ENCODE results near the gene PACRG.

The PACRG gene

DNA sequence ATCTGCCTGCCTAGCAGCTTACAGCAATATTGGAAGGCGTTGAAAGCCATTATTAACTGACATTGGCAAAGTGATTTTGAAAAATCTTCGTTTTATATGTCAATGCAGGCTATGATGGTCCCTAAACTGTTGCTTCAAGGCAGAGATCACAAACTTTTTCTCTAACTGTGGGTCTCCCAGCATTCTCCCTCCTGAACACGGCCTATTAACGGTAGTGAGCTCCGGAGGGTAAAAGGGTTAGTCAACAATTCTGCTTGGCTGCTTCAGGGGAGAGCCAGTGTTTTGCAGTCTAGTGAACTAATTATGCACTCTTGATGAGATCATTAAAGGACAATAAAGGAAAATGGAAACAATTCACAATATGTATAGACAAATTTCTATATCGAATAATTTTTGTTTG, 424.9 kb downstream of the PACRG start:
- no peak for DNase-seq

DNA sequence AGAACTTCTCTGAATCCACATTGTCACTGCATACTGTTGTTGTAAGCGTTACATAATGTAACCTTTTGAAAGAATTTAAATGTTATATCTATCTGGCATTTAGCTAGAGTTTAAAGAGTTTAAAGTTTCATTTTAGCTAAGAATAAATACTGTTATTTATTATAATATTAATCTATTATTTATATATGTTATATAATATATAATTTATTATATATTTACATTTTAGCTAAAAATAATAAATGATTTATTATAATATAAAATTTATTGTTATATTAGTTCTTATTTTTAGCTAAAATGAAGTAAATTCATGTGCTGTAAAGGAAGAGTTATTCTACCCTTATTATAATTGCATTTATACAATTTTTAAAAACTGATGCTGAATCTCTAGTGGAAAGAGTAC, 431.3 kb downstream of the PACRG start:
- DNase-seq: no peak

DNA sequence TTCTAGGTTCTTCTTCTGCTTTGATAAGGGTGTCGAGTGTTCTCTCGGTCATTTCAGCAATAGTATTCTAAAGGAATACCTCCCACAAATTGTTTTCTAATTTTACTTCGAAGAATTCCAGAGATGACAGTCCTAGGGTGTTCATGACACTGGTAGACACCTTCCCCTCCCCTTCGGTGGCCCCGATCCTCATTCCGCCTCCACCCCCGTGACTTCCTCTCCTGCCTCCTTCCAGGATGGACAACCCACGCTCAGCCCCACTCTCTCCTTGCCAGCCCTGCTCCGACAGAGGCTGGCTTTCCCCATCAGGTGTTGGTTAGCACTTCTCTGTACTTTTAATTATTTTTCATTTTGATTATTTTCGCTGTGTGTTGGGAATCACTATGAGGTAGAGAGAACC, 431.9 kb downstream of the PACRG start:
- DNase-seq: no peak

DNA sequence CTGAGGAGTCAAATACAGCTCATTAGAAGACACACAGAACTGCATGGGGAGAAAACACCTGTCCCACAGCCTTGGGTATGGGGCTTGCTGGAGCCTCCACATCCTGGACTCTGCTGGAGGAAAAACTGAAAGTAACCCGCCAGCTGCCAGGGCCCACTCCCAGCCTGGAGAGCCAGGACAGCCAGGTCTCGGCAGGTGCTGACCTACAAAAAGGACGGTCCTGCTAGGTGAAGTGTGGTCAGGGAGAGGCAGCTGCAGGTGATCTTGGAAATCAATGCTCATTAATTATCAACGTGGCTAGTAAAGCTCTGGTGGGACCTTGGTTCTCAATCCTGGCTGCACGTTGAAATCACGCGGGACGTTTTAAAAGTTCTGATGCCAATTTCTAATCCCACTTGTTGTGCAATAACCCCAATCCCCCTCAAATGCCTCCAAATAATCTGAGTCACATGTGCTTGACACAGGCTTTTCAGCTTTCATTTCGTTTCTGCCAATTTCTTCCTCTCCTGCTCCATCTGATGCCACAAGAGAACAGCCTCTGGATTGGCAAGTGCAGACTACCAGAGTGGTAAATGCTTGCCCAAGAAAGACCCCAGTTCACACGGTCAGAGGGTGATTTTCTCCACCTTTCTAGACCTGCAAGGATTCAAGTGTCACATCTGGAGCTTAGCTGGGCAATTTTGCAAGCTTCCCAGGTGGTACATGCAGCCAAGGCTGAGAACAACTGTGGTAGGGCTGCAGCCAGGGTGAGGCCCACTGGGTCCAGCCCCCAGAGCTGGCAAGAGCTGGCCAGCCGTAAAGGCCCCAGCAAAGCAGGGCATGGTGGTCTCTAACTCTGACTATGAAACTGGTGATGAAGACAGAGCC, 434.5 kb downstream of the PACRG start:
- DNase-seq: no peak

DNA sequence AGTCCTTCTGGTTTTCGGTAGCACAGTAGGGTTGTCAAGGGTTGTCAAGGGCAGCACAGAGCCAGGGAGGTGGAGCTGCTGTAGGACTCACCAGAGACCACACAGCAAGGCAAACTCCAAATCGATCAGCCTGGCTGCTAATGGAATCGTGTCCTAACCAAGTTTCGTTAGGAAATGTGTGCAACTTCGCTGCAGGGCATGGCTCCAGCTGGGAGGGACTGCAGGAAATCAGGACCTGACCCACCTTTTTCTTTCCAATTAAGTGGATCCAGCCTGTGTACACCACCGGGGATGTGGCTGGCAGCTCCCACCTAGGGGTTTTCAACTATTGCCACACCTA, 435.1 kb downstream of the PACRG start:
- no peak for DNase-seq

DNA sequence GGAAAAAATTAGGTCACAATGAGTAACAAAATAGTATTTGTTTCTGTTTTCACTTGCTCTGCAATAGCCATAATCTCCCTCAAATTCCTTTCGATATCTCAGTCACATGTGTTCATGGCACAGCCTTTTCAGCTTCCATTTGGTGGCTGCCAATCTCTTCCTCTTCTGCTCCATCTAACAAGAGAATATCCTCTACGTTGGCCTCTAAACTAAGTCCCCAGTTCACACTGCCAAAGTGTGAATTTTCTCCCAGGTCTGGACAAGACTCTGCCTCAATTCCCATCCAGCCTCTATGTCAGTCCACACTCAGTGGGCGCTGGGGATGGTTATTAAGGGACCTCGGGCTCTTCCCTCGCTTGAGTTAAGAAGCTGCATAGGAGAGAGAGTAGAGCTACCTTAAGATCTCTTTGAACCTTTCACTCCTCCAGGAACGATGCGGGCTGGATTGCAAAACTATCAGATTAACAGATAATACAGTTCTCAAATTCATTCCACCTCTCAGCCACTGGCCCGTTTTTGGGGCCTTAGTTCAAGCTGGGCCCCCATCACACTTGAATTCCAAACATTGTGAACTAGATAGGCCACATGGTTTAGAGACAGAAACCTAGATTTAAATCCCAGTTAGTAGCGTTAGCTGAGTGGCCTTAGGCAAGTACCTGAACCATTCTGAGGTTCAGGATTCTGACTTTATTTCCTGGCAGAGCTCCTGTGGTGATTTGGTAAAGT, 436.6 kb downstream of the PACRG start:
- DNase-seq: no peak

DNA sequence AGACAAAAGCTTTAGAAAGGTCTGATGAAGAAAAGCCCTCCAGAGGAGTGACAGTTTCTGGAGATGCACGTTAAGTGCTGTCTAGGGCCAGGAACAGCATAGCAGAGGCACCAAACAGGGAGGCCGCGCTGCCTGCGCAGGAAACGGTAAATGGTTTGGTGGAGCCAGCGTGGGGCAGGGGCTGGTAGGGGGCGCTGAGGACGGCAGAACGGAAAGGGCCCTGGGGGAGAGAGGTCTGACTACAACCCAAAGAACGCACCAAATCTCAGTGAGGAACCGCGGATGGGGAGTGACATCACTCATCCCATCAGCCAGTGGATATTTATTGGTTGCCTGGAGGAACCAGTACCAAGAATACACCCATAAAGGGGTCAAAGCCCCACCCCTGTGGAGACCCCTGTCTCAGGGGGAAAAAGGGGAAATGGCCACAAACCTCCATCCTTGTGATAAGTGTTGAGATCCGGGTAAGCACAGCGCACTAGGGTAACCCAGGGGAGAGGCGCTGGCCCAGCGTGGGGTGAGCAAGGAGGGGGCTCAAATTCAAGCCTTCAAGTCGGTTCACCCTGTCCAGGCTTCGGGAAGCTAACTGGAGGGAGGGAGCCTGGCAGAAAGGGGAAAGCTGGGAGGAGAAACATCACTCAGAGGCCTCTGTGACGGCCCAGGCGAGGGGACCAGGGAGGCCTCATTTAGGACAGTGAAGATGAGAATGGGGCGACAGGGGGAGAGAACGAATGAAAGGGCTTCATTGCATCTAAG, 437.6 kb downstream of the PACRG start:
- DNase-seq: no peak

DNA sequence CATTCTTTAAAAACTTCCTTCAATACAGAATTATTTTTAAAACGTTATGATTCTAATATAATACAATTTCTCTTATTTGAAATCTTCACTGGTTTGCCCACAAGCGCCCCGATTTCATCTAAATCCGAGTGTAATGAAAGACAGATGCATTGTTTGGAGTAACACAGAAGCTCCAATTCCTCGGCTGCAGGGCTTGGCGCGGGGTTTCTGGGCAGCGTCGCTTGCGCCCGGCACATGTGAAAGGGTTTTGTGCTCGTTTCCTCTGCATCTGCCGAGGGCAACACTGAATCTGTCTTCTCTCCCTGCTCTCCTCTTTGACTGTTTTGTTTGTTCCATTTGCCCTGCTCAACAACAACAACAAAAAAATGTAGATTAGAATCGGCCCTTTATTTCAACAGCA, 438.1 kb downstream of the PACRG start:
- no peak for DNase-seq

DNA sequence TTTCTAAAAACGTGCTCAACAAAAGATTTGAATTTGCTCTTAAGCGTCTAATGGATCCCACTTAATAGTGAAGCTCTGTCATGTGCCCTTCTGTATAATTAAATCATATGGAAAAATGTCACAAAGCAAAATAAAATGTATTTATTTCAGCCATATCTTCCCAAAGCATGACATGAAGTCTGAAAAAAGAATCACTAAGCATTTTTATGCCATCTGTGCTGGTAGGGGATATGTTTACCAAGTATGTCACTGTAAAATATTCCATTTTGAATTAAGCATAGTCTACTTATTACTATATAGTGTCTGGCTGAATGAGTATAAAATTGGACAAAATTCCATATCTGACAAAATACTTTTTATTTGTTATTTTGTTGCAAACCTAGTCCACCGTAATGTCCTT, 438.7 kb downstream of the PACRG start:
- no peak for DNase-seq

DNA sequence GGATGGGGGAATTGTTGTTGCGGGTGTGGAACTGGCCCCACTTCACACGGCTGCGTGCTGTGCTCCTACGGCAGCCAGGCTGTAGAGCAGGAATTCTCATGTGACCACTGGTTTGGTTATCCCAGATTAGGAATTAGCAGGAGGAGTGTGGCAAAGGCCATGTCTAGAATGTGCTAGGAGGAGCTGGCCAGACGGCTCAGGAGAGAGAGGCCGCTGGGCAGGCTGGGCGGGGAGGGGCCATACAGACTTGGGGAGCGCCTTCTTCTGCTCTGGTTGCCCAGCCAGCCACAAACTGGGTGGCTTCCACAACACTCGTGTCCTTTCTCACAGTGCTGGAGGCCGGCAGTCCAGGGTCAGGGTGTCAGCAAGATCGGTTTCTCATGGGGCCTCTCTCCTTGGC, 441.7 kb downstream of the PACRG start:
- no peak for DNase-seq

DNA sequence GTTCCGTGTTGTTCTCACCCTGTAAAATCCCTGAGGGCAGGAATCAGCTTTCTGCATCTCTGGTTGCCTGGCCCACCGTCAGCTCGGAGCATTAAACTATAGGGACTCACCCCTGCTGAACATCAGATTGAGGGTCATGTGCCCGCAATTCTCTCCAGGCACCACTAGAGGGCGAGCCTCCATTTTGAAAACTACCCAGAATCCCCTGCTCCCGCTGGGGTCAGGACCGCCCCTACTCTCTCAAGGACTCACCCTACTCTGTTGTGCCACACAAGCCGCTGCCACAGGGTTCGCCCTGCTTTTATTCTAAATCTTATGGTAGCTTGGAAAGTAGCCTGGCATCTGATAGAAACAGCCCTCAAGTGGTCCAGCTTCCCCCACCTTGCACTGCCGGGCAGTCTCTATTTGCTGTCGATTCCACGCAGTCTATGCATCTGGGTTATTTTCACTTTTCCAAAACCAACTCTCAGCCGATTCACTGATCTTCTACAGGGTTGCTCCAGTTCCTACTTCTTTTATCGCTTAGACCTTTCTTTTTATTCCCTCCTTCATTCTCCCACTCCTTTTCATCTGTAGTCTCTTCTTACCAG, 442.6 kb downstream of the PACRG start:
- no peak for DNase-seq

DNA sequence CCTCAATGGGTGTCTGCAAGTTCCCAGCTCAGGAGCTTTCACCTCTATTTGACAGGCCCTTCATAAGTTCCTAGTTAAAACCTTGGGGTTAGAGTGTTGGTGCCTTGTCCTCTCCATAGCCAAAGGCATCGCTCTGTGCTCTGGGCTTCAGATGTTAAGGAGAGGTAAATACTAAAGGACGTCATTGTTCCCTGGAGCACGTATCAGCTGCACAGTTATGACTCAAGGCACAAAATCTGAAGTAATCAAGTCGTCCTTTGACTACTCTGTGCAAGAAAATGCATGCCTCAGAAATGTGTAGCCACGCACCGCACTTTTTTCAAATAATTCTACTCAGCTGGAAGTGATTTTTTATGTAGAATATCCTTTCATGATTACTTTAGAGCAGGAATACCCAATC, 446.0 kb downstream of the PACRG start:
- DNase-seq: no peak

DNA sequence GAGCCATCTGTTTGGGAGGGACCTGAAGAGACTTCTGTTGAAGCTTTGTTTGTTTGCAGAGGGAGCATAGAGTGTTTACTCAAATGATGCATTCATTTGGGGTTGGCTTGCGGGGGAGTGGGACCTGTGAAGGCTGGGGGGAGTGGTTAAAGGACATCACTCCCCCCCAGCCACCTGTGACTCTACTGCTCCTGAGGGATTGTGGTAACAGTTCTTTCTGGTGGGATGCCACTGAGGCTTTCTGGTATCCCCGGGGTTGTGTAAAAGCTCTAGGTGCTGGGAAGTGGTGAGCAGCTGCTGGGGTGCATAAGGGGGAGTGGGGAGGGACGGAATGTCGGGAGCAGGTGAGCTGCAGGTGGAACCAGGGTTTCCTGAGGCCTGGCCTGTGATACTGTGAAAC, 447.5 kb downstream of the PACRG start:
- DNase-seq: no peak

DNA sequence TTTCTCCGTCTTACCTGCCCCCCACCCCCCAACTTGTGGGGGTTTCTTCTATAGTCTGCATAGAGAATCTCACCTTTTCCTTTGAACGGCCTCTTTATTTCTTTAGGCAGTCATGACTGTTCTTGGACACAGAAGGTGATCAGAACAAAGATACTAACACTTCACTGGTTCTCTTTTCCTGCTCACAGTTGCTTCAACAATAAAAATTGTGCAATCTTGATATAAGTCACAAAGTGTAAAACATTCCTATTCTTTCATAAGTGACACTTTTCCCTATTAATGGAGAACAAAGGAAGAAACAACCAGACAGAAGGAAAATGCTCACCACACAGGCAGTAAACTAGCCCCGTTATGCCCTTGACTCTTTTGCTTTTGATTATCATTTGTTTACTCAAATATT, 448.3 kb downstream of the PACRG start:
- no peak for DNase-seq

DNA sequence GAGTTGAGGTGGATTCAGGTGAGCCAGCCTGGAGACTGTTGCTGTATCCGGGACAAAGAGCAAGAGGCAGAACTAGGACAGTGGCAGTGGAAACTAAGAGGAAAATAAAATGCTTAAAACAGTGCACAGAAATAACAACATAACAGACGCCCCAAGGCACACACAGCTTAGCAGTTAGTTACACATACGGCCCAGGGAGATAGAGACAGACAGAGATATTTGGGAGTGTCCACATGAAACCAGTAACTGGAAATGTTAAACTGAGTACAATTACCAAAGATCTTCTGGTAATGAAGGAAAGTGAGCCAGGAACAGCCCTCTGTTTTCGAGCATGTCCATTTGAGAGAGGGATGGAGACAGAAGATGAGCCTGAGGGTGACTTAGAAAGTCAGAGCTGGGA, 449.2 kb downstream of the PACRG start:
- DNase-seq: no peak

DNA sequence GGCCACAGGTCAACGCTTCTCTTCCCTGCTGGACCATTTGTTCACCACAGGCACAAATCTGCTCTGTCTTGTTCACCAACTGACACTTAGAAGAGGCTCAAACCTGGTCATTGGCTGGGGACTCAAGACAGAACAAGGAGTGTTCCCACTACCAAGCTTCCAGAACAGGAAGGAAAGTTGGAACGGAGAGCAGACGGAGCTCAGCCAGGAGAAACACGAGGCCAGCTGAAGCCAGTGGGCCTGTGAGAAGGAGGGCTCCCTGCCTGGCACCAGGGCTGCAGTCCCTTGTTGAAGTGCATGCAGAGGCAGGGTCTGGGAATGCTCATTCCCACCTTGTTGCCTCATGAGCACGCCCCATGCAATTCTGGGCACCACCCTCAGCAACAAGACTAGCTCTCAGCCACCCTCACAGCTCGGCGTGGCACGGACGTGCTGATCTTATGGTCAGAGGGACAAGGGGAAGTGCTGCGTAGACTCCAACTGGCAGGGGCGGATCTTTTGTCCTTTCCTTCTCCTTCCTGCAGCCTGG, 450.2 kb downstream of the PACRG start:
- no peak for DNase-seq

DNA sequence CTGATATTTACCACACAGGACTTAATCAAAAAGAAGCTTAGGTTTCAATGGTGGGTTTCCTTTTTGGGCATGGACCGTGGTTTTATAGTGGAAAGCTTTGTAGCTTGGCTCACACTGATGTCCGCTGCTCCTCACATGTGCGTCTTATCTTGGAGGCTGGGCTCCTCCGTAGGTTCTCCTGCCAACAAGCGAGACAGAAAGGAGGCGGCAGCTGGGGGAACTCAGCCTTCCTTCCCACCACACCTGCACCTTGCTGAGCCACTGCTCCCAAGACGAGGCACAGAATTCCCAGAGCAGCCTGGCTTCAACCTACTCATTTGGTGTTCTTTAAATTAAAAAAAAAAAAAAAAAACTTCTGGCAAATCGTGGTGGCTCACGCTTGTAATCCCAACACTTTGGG, 451.3 kb downstream of the PACRG start:
- no peak for DNase-seq

DNA sequence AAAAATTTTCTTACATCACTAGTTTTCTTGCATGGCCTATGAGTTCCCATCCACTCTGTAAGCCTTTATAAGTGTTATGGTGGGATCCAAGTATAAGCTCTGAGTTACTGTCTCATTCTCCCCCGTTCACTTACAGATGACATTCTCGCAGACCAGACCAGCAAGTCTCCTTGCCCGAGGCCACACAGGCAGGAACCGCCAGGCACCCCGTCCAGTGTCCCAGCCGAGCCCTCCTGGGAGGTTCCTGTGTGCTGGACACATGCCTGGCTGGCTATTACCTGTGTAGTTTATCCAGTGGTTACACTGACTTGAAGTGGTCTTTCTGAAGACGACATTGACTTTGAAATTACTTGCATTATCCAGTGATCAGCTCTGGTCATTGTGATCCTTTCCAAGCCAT, 451.9 kb downstream of the PACRG start:
- DNase-seq: no peak

DNA sequence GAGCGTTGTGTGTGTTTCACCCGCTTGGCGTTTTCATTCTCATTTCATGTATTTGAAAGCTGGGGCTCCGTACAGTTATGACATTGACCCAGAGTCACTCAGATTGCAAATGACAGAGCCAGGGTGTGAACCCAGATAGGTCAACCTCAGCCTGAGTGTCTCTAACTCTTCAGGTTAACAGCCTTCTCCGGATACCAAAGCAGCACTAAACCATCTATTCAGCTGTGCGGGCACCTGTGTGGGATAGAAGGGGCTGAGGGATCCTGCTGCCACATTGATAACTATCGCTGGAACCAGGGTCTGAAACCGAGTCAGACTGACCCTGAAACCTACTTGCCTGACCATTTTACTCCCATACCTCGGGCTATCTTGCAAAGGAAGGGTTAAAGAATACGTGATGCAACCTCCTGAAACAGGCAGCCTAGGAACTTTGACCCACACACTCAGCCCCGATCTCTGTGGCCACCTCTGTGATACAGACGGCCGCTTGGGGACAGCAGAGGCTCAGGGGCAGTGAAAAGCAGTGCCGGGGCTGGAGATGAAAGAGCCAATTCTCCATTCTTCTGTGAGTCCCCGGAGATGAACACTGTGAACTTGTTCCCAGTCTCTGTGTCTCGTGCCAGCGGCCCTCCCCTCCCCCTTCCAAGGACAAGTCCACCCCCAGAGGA, 453.2 kb downstream of the PACRG start:
- DNase-seq: no peak

DNA sequence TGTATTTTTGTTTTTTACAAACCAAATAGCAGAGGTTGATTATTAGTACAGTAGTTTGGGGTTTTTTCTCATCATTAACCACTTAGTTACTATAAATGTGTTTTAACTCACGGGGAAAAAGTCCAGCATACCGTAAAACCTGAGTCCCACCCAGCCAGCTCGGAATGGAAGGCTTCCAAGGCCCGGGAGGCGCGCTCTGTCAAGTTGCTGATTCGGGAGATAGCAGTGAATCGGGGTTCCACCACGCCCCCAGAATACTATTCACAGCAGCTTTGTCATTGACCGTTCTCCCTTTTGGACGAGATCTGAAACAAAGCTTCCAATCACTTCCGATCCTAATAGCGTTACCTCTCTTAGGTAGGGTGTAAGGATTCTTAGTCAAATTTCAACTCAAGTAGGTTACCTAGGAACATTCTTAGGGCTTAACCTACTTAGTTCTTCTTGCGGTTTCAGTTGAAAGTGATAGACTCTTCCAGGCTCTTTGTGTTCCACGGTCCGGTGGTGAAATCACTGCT, 453.9 kb downstream of the PACRG start:
- DNase-seq: no peak

DNA sequence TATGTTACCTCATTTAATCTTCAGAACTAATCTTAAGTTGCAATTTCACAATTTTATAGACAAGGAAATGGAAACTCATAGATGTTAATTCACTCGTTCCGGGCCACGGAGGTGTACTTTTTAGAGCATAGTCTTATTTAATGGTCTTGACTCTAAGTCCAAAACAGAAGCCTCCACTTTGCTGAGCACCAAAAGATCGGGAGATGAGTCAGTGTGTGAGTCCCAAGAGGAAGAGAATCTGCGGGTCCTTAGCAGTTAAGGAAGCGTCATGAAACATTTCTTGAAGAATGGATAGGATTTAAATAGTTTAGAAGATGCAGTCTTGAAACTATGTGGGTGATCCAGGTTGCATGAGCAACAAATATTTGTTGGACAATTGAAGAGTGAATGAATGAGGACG, 454.9 kb downstream of the PACRG start:
- DNase-seq: no peak

DNA sequence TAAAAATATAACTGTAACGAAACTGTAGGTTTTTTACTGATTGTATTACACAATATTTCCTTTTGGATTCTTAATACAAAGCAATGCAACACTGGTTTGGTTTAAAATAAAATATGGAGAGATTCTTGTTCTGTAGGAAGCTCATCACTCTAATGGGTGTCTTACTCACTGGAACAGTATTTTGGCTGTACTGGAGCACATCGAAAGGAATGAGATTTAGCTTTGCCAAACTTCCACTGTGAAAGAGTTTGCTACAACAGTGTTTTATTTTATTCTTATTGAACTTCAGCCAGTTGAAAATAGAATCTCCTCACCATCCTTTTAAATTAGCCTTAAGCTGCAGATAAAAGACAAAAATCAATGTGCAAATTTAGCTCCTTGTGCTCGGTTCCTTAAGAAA, 456.0 kb downstream of the PACRG start:
- no peak for DNase-seq

DNA sequence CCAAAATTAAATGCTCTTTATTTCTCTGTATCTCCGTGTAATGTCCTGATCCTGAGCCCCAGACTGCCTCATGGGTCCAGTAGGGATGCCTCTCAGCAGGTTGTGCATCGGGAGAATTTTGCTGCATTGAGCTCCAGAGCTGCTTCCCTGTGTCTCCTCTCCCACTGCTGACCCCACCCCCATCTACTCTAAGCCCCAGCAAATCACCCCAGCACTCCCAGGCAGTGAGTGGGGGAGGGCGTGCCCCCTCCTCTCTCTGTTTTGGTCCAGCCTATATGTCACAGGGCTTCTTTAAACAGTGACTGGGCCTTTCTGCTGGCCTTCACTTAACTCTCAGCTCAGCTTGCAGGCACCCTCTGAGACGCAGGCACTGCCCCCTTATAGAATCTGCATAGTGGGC, 458.0 kb downstream of the PACRG start:
- no peak for DNase-seq
